Spleen (tissue), 7 donors: Measurements from ENCODE around the gene DLG5.

Experiments used
- POLR2AphosphoS5 ChIP-seq, 3 donors: sonication (generic); formaldehyde crosslinking; IDR thresholded peaks; one replicate each; pipeline ENCODE4 v1.5.1; 2017; ENCODE audit warnings: antibody characterized with exemption in 3 of 3
- TF ChIP-seq, protein P1 (sequence below), 11 experiments: fragments of 200-600 bp in 7 of 11; fragments of 450-650 bp in 4 of 11; sonication (generic) in 4 of 11; IDR thresholded peaks in 8 of 11; conservative IDR thresholded peaks in 3 of 11; 1 replicate in 7 of 11; 2 replicates in 4 of 11; pipeline versions ENCODE4 v1.4.0 to v1.8.0; 2016 to 2021; ENCODE audit warnings: antibody characterized with exemption in 11 of 11, inconsistent platforms in 4 of 11, mild to moderate bottlenecking in 1 of 11
- donor health status: DM: no; HTN: no; CAD: no; lungs with moderate emphysema.
- donor health status: DM: no; HTN: no; CAD: no.
- donor health status: DM: no; HTN: no; CAD: no.

DNA sequence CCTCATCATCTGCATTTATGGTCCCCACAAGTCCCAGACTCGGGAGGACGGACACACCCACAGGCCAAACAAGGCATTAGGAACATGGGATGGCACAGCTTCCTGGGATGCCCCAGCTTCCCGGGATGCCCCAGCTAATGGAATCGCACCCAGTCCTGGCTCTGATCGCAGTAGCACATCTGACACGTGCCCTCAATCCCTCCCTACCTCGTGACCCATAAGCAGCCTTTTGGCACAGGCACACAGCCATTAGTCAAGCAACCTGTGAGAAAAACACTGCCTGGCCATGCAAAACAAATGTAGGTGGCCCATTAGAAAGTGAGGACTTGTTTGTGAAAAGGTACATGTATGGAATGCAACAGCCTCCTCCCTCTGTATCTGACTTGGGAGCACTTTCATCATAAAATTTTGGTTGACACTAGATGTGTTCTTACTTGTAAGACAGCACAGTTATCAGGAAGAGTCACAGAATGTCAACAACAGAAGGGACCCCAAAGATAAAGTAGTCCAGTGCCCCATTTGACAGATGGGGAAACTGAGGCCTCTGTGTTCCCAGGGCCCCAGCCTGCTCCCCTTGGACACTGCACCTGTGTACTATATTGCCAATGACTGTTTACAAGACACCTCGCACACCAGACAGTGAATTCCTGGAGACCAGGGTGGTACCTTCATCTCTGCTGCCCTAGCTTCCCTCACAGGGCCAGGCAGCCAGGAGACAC is 34.4 kb downstream of the DLG5 start:
- TF ChIP-seq, protein P1, sequence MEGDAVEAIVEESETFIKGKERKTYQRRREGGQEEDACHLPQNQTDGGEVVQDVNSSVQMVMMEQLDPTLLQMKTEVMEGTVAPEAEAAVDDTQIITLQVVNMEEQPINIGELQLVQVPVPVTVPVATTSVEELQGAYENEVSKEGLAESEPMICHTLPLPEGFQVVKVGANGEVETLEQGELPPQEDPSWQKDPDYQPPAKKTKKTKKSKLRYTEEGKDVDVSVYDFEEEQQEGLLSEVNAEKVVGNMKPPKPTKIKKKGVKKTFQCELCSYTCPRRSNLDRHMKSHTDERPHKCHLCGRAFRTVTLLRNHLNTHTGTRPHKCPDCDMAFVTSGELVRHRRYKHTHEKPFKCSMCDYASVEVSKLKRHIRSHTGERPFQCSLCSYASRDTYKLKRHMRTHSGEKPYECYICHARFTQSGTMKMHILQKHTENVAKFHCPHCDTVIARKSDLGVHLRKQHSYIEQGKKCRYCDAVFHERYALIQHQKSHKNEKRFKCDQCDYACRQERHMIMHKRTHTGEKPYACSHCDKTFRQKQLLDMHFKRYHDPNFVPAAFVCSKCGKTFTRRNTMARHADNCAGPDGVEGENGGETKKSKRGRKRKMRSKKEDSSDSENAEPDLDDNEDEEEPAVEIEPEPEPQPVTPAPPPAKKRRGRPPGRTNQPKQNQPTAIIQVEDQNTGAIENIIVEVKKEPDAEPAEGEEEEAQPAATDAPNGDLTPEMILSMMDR (IDR thresholded peaks at IDR 0.05 in 8 of 11, conservative IDR thresholded peaks at IDR 0.05 in 3 of 11), result no peak
- TF ChIP-seq POLR2AphosphoS5 (IDR thresholded peaks at IDR 0.05), result no peak
